Nephron (organoid): ENCODE data around the gene SCRN1.

Experiments
- H3K27ac Mint-ChIP-seq, 3 experiments: 2 replicates each; pipeline ENCODE4 v1.8.0; 2020; ENCODE audit warnings: mixed read lengths in 3 of 3, mild to moderate bottlenecking in 2 of 3, moderate library complexity in 1 of 3
- H3K27me3 Mint-ChIP-seq: 2 replicates; pipeline ENCODE4 v1.8.0; 2021; ENCODE audit warnings: low read depth, mild to moderate bottlenecking, moderate library complexity, mixed read lengths
- H3K36me3 Mint-ChIP-seq: 2 replicates; pipeline ENCODE4 v1.8.0; 2020; ENCODE audit warnings: low read depth, mixed read lengths
- H3K4me1 Mint-ChIP-seq: 2 replicates; pipeline ENCODE4 v1.8.0; 2020; ENCODE audit warnings: mixed read lengths
- H3K4me3 Mint-ChIP-seq, 3 experiments: 2 replicates each; pipeline ENCODE4 v1.8.0; 2020; ENCODE audit warnings: mild to moderate bottlenecking in 3 of 3, mixed read lengths in 3 of 3, moderate library complexity in 2 of 3
- H3K9me3 Mint-ChIP-seq: 2 replicates; pipeline ENCODE4 v1.8.0; 2020; ENCODE audit warnings: mixed read lengths
- CTCF ChIP-seq, 3 experiments: fragments of 200-600 bp; sonication (generic); IDR thresholded peaks; one replicate each; pipeline ENCODE4 v1.5.0; 2021; ENCODE audit warnings: antibody characterized with exemption in 3 of 3; ENCODE audit not compliant: unreplicated experiment in 3 of 3

SCRN1 gene

GRCh38 chr7:29989257-29989995 is at the start of gene SCRN1:
TSS of gene SCRN1 (minus strand) at chr7:29989801. CDS start at chr7:29969067, 20,734 bp downstream.
- no peaks in the 10 kb centered on the region for H3K27me3 Mint-ChIP-seq
- peaks cover 22% of the 10 kb centered on the region for H3K4me1 Mint-ChIP-seq
- peaks cover 16% of the 10 kb centered on the region for H3K9me3 Mint-ChIP-seq
- H3K27ac Mint-ChIP-seq = peak within 1 kb of the TSS; percentile 97 to 99 (median 99)
- H3K4me3 Mint-ChIP-seq = peak within 1 kb of the TSS; percentile 87 to 96 (median 93)
- H3K36me3 Mint-ChIP-seq = peaks cover 14% of the 10 kb centered on the region
- peak in 1 of 3 experiments; percentile 23 for TF ChIP-seq CTCF (IDR thresholded peaks at IDR 0.05; ENCODE audit: unreplicated experiment in 3 of 3)

GRCh38 chr7:30038196-30038980 is 48.8 kb upstream of the SCRN1 start:
- peak overlapping the region; percentile 22 to 52 (median 35) for H3K27ac Mint-ChIP-seq
- no peaks in the 10 kb centered on the region for H3K27me3 Mint-ChIP-seq
- peaks cover 50% of the 10 kb centered on the region for H3K36me3 Mint-ChIP-seq
- peaks cover 10% of the 10 kb centered on the region for H3K4me1 Mint-ChIP-seq
- TF ChIP-seq CTCF (IDR thresholded peaks at IDR 0.05; ENCODE audit: unreplicated experiment in 3 of 3) = no peak
- H3K4me3 Mint-ChIP-seq = no peak overlapping the region
- H3K9me3 Mint-ChIP-seq = no peaks in the 10 kb centered on the region

- H3K9me3 Mint-ChIP-seq = no peaks in the 10 kb centered on the region
- no peak overlapping the region for H3K4me3 Mint-ChIP-seq
- H3K36me3 Mint-ChIP-seq = peaks cover 38% of the 10 kb centered on the region
Observed at GRCh38 chr7:30036220-30036619, 46.6 kb upstream of the SCRN1 start.

GRCh38 chr7:30034501-30034900 is 44.9 kb upstream of the SCRN1 start:
- Mint-ChIP-seq H3K27me3 (no peaks in the 10 kb centered on the region), H3K27ac (no peak overlapping the region), H3K4me3 (no peak overlapping the region), H3K9me3 (no peaks in the 10 kb centered on the region), H3K36me3 (peaks cover 31% of the 10 kb centered on the region), H3K4me1 (peaks cover 19% of the 10 kb centered on the region)
- TF ChIP-seq CTCF (IDR thresholded peaks at IDR 0.05; ENCODE audit: unreplicated experiment in 3 of 3) = no peak

More at GRCh38 chr7:30036220-30036619, 46.6 kb upstream of the SCRN1 start:
- no peak for TF ChIP-seq CTCF (IDR thresholded peaks at IDR 0.05; ENCODE audit: unreplicated experiment in 3 of 3)
- Mint-ChIP-seq H3K27me3 (no peaks in the 10 kb centered on the region), H3K27ac (no peak overlapping the region), H3K4me1 (peaks cover 19% of the 10 kb centered on the region)

GRCh38 chr7:30032310-30033125 is 42.9 kb upstream of the SCRN1 start:
- H3K4me3 Mint-ChIP-seq = peak overlapping the region; percentile 40 to 54 (median 41)
- H3K36me3 Mint-ChIP-seq = peaks cover 23% of the 10 kb centered on the region
- H3K27ac Mint-ChIP-seq = peak overlapping the region; percentile 22 to 69 (median 61)
- no peaks in the 10 kb centered on the region for H3K9me3 Mint-ChIP-seq
- no peaks in the 10 kb centered on the region for H3K27me3 Mint-ChIP-seq
- no peak for TF ChIP-seq CTCF (IDR thresholded peaks at IDR 0.05; ENCODE audit: unreplicated experiment in 3 of 3)
- peaks cover 17% of the 10 kb centered on the region for H3K4me1 Mint-ChIP-seq
